ENCODE measurements around the gene DYNLT4. TPM values are rescaled to one million over a fixed set of nuclear protein-coding genes. Genes with fewer than 3 reads are reported as not detected.
A peak's percentile ranks its signal among the peaks of the same experiment; 100 is the strongest.

Gene DYNLT4
- total and polyA plus RNA-seq, 2 of the 13 experiments (the other 11 are each of a cell fraction or from before 2014, with no cell fraction given), result 0.77 TPM; not detected in 1

DNA sequence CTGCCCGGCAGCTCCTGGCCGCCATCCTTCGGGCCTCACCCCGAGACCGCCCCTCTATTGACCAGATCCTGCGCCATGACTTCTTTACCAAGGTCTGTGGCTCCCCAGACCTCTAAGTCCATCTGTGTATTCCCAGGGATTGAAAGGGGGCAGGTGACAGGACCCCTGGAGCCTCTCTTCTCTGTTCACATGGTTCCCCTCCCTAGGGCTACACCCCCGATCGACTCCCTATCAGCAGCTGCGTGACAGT is 4.2 kb downstream of the DYNLT4 start:
- TF ChIP-seq TAF1 (CRISPR knock-in tag; IDR thresholded peaks at IDR 0.05) (no peak), ZSCAN21 (CRISPR knock-in tag; IDR thresholded peaks at IDR 0.05; ENCODE audit: borderline replicate concordance) (no peak), FOSL2 (CRISPR knock-in tag; IDR thresholded peaks at IDR 0.05) (no peak), MTERF4 (CRISPR knock-in tag; IDR thresholded peaks at IDR 0.05) (no peak), ZNF329 (CRISPR knock-in tag; IDR thresholded peaks at IDR 0.05; ENCODE audit: low read depth) (no peak), BCL3 (CRISPR knock-in tag; IDR thresholded peaks at IDR 0.05) (no peak), HNF4G (IDR thresholded peaks at IDR 0.05; ENCODE audit: borderline replicate concordance, low read depth, low read length) (no peak), HNF4G (CRISPR knock-in tag; IDR thresholded peaks at IDR 0.05; ENCODE audit: borderline replicate concordance, low read depth) (no peak), ZNF331 (CRISPR knock-in tag; IDR thresholded peaks at IDR 0.05) (no peak), ZNF597 (CRISPR knock-in tag; IDR thresholded peaks at IDR 0.05) (no peak), TBX2 (CRISPR knock-in tag; IDR thresholded peaks at IDR 0.05; ENCODE audit: borderline replicate concordance) (no peak), ZNF790 (CRISPR knock-in tag; IDR thresholded peaks at IDR 0.05; ENCODE audit: borderline replicate concordance) (no peak), DNMT3B (CRISPR knock-in tag; conservative IDR thresholded peaks at IDR 0.05) (no peak), PREB (CRISPR knock-in tag; IDR thresholded peaks at IDR 0.05) (no peak)
- TF ChIP-seq, protein P1, sequence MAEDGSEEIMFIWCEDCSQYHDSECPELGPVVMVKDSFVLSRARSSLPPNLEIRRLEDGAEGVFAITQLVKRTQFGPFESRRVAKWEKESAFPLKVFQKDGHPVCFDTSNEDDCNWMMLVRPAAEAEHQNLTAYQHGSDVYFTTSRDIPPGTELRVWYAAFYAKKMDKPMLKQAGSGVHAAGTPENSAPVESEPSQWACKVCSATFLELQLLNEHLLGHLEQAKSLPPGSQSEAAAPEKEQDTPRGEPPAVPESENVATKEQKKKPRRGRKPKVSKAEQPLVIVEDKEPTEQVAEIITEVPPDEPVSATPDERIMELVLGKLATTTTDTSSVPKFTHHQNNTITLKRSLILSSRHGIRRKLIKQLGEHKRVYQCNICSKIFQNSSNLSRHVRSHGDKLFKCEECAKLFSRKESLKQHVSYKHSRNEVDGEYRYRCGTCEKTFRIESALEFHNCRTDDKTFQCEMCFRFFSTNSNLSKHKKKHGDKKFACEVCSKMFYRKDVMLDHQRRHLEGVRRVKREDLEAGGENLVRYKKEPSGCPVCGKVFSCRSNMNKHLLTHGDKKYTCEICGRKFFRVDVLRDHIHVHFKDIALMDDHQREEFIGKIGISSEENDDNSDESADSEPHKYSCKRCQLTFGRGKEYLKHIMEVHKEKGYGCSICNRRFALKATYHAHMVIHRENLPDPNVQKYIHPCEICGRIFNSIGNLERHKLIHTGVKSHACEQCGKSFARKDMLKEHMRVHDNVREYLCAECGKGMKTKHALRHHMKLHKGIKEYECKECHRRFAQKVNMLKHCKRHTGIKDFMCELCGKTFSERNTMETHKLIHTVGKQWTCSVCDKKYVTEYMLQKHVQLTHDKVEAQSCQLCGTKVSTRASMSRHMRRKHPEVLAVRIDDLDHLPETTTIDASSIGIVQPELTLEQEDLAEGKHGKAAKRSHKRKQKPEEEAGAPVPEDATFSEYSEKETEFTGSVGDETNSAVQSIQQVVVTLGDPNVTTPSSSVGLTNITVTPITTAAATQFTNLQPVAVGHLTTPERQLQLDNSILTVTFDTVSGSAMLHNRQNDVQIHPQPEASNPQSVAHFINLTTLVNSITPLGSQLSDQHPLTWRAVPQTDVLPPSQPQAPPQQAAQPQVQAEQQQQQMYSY (CRISPR knock-in tag; IDR thresholded peaks at IDR 0.05), result no peak
- TF ChIP-seq, protein P2, sequence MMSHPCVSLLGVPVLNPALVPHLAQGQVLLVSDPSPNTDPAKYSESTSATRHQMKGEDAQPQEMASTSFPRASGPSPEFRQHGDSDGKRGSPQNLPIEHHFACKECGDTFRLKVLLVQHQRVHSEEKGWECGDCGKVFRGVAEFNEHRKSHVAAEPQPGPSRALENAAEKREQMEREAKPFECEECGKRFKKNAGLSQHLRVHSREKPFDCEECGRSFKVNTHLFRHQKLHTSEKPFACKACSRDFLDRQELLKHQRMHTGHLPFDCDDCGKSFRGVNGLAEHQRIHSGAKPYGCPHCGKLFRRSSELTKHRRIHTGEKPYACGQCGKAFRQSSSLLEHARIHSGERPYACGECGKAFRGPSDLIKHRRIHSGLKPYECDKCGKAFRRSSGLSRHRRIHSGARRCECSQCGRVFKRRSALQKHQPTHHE (CRISPR knock-in tag; IDR thresholded peaks at IDR 0.05; ENCODE audit: borderline replicate concordance), result no peak
- Histone ChIP-seq H3K27ac (ENCODE audit: extremely low read length, insufficient read depth, low read length) (no peak overlapping the region), H3K4me3 (replicated peaks in 1 of 3; ENCODE audit: insufficient read depth in 1 of 3, low read depth in 2 of 3, low read length in 3 of 3) (no peak overlapping the region)

More for the DNA sequence above, 4.2 kb downstream of the DYNLT4 start:
- intact Hi-C loops (cut with micrococcal nuclease; ENCODE audit: unreplicated experiment), result no loop called here
- peaks cover 68% of the 10 kb centered on the region for H3K4me1 ChIP-seq (ENCODE audit: insufficient read depth, low read length)
- no peak overlapping the region for H3K4me2 ChIP-seq (ENCODE audit: low read depth, low read length)
- no peaks in the 10 kb centered on the region for H3K27me3 ChIP-seq (ENCODE audit: control insufficient read depth in 1 of 2, insufficient read depth in 2 of 2, low read length in 2 of 2)
- no peak overlapping the region for H2AFZ ChIP-seq (ENCODE audit: low read length)
- FAIRE-seq (no peak), DNase-seq (ENCODE audit: low spot score) (no peak), ATAC-seq (no peak)
- 0 out of 2 replicates have a peak overlapping the region, but pooled peaks have one; percentile 0 for H3K9ac ChIP-seq (ENCODE audit: insufficient read depth, low read depth, low read length)
- no peaks in the 10 kb centered on the region for H3K9me3 ChIP-seq (ENCODE audit: low read length)
- in situ Hi-C loops (cut with HindIII; ENCODE audit: extremely low pct_ligation_motif_present, low pct_unique_long_range_greater_than_20kb), result no loop called here
- ChIA-PET POLR2A (interaction anchor here (6.7 to 12.9 kb wide), 2 partner anchors 17 to 19 kb away, joined by 168 to 570 read pairs; no protein-coding TSS in a partner anchor), CTCF (ENCODE audit: low intra/inter-chr PET ratio, low total read pairs) (no interaction called here)
- peaks cover 17% of the 10 kb centered on the region for H3K79me2 ChIP-seq (ENCODE audit: insufficient read depth, low read length)
- BruUV-seq (replicated peaks), result no TSS peak
- WGBS (ENCODE audit: low lambda C conversion rate), result 98% methylated on average over 9 of the region's 9 CpGs
- H3K36me3 ChIP-seq (replicated peaks in 1 of 2; ENCODE audit: control insufficient read depth in 1 of 2, insufficient read depth in 2 of 2, low read length in 2 of 2), result peaks cover 6 to 38% of the 10 kb centered on the region in 2 experiments; a peak in 4 of 5 replicates
- 0 out of 2 replicates have a peak, but pooled peaks cover 7% of the 10 kb centered on the region for H4K20me1 ChIP-seq (ENCODE audit: insufficient read depth, low read length)
